T-helper 2 cell (primary cell): Measurements from ENCODE around the gene MPZL2.
A peak's percentile ranks its signal among the peaks of the same experiment; 100 is the strongest.

Experiments
- DNase-seq, 5 experiments: peaks; one replicate each; pipeline versions ENCODE4 v3.0.0 to v3.0.0-alpha.2; 2012 to 2022

Gene MPZL2

DNA sequence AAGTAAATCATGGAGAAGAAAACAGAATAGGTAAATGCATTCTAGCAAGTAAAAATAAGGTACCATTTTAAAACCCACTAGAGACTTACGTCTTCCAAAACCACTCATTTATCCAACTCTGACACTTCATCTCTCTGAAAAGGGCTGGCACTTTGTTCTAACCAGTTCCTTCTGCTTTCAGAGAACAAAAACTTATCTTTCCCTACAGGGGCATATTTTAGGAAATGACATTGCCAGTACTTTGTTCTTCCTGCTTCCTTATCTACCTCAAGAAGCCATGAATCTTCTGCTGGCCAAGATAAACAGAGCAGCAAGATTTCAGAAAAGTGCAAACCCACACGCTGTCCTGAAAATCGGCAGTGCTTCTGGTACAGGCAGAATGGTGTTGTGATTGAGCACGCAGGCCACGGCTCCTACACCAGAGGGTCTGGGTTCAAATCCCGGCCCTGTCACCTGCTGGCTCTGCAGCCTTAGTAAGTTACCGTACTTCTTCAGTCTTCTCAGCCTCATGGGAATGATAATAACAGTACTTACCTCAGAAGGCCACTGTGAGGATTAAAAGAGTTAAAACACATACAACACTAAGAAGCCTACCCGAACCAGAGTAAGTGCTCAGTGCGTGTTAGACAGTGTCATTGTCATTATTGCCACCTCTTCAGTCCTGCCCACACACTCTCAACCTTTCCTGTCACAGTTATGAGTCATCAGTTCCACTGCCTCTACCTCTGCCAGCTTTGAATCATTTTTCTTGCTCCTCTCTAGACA lies 22.9 kb downstream of the MPZL2 start:
- peak in 4 of 5 experiments; percentile 19 to 96 (median 56) for DNase-seq

DNA sequence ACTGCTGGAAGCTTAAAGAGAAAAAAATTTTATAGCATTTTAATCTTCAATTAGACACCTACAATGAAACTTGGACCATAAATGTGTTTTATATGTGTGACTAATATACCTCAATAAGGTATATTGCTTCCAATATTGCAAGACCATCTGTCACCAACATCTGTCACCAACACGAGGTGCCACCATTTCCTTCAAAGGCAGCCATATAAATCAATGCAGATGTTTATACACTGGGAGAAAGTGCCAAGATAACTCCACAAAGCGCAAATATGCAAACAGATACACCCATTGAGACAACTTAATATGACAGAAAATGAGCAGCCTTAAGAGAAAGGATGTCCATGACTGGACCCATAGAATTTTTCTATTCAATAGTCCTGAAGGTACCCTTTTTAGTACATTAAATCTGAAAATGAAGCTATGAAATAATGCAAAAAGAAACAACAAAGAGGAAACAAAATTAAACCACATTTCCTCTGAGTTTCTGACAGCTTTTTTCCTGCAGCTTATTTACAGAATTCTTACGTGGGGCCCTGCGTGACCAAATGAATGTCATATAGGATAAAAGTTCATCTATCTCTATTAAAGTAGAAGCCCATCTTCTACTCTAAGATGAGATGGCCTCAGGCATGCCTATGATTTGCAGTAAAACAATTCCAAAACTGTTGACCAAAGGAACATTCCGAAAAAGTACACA lies 24.4 kb downstream of the MPZL2 start:
- DNase-seq: no peak

DNA sequence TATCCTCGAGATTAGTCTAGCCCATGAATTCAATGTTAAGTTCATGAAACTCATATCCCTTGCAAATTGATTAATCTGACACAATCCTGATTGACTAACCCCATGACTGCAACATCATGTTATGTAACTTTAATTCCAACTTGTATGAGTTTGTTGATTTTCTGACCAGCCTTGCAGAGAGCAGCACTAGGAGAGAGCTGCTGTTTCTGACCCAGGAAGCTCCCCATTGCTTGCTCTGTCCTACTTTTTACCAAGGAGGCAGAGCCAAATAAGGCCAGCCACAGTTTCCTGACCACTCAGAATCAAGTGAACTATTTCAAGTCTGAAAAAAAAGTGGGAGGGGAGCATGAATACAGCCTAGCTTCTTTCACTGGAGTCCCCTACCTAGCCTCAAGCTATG lies 25.2 kb downstream of the MPZL2 start:
- DNase-seq: no peak

DNA sequence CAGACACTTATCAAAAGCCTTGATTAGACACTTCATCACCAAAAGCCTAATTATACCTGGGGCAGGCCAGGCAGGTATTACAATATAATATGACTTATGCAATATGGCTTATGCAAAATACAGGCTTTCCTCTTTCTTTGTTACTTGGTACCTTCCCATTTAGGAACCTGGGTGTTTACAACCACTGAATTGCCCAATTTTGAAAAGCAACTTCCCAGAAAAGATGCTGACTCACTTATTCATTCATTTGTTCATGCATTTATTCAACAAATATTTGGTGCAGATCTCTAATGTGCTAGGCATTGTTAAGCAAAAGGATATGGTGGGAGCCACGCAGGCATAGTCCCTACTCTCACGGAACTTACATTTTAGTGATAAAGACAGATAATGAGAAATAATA lies 25.7 kb downstream of the MPZL2 start:
- DNase-seq: no peak

DNA sequence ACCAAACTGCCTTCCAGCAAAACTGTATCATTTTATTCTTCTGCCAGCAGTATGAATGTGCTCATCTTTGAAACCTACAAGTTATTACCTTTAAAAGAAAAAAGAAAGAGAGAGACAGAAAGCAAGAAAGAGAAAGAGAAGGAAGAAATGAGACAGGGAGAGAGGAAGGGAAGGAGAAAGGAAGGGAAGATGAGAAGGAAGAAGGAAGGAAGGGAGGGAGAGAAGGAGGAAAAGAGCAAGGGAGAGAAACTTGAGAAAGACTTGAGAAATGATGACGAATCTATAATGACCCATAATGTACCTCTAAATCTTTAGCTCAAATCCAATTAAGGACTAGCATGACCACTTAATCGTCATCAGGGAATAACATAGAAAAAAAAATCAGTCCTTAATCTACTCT lies 27.9 kb downstream of the MPZL2 start:
- DNase-seq: no peak

DNA sequence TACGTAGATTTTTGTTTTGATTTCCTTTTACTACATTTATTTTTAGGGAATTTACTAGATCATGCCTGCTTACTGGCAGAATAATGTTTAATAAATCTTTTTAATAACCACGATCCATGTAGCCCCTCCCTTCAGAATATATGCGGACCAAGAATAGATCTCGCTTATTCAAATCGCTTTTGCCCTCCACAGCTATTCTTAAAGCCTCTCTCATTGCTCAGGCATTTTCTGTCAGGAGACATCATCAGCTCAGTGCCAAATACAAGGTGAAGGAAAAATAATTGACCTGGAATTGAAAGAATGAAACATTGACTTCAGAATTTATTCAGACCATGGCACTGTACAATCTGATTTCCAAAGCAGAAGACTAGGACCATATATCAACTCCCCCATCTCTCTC lies 29.3 kb downstream of the MPZL2 start:
- DNase-seq: no peak

DNA sequence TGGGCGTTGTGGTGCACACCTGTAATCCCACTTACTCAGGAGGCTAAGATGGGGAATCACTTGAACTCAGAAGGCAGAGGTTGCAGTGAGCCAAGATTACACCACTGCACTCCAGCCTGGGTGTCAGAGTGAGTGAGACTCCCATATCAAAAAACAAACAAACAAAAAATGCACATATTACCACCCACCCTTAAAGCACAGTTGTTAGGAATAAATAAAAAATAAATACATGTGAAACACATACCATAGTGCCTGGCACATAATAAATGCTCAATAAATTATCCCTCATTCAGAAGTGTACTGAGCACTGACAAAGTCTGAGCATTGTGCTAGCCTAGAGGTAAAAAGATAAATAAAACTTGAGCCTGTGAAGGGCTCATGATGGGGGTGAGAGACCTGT lies 30.2 kb downstream of the MPZL2 start:
- DNase-seq: no peak

DNA sequence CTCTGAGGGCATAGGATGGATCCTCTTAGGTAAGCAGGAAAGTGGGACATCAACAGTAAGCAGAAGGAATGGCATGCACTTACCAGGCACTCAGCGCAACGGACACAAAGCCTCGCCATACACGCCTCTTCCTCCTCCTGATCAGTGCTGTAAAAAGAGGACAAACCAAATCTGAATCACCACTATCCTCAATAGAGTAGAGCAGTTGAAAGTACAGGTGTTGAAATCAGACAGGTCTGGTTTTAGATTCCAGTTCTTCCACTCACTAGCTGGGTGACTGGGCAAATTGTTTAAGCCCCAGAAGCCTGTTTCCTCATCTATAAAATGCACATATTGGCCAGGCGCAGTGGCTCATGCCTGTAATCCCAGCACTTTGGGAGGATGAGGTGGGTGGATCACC lies 30.7 kb downstream of the MPZL2 start:
- DNase-seq: no peak

DNA sequence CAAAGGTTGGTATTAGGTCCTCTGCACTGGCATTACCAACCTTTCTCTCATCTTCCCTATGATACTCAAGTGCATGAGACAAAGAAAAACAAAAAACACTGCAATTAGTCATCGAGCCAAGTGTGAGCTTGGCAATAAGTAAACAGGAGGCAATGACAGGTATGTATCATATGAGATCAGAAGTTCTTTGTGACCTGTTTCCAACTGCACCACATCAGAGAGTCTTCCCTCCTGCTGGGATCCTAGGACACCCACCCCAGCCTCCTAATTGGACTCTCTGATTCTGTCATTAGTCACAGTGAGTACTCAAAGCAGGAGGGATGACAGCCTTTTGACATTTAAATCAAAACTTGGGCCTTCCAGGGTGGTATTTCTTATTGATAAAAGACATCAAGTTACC lies 31.4 kb downstream of the MPZL2 start:
- peak in 1 of 5 experiments; percentile 46 for DNase-seq

DNA sequence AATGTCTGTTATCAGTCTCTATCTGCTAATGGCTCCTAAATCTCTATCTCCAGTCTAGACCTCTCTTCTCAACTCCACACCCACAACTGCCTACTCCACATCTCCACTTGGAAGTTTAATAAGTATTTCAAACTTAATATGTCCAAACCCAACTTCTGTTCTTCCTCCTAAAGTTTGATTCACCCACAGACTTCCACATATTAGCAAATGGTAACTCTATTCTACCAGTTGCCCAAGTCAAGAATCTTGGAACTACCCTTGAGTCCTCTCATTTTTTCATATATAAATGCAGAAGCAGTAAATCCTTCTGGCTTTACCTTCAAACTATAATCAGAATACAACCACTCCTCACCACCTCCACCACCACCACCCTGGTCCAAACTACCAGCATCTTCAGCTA lies 32.6 kb downstream of the MPZL2 start:
- no peak for DNase-seq

DNA sequence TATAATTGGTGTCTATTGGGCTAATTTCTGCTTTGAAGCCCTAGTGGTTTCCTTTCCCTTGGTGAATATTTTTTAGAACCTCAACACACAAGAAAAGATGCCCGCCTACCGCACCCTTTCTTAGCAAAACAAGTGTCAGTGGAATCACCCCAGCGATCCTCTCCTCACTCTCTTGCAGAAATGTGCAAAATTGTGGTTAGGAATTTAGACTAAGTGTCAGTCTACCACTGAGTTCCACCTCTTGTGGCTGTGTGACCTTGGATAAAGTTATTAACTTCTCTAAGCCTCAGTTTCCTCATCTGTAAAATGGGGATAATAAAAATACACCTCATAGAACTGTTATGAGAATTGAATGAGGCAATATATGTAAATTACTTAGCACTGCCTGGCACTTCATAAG lies 34.0 kb downstream of the MPZL2 start:
- peak in 3 of 5 experiments; percentile 35 to 79 (median 75) for DNase-seq

DNA sequence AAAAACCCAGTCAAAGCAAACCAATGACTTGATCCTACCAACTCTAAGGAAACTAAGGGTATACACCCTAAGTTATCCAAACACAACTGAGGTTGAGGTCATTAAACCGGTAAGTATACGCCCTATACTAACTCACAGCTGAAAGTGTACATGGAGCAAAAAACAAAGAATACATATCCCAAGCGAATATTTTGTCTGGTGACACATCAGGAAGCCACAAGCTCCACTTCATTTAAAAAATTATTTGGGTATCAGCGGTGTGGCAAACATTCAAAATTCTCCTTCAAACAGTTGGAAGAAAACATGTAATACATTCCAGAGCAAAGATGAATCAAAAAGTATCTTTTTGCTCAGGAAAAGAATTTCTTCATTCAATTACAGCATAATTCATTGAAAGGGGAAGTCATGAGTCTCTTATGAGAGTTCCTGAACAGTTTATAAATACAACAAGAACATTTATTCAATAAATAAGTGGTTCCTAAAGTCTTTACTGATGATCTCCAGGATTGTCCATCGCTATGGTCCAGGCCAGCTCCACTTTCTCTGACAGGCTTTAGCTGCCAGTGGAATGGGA lies 34.7 kb downstream of the MPZL2 start:
- DNase-seq: no peak

DNA sequence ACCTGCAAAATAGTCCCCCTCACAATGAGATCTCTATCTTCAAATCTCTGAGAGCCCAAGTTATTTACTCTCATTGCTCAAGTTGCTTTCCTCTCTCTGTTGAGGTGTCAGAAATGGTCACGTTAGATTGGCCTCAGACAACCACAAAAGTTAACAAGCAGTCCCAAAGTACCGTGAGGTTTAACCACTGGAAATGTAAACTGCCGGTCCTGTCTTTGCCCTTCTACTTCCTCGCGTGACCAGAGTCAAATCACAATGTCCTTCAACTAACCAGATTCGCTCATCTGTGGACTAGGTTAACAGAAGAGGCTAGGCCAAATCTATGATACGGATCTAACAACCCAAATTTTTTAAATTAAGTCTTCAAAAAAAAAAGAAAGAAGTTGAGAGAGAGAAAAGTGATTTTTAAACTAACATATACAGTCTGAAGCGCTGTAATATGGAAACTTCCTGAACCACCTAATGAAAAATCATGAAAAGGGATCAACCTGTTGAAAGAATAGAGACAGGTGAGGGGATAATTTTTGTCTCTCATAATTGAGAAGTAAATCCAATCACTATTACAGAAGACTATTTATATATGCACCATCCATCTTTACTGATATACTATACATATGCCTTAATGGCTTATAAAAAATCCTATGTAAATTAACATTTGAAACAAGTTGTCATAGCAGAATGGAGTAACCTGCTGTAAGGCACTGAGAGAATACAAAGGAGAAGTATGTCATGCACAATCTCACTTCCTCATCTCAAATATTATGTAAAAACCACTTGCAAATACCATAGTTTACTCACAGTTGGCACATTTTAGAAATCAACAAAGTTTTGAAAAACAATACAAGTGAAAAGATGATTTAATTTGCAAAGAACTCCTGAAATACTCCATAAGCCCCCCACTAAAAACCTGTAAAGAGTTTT lies 36.0 kb downstream of the MPZL2 start:
- peak in 2 of 5 experiments; percentile 71 to 96 for DNase-seq

DNA sequence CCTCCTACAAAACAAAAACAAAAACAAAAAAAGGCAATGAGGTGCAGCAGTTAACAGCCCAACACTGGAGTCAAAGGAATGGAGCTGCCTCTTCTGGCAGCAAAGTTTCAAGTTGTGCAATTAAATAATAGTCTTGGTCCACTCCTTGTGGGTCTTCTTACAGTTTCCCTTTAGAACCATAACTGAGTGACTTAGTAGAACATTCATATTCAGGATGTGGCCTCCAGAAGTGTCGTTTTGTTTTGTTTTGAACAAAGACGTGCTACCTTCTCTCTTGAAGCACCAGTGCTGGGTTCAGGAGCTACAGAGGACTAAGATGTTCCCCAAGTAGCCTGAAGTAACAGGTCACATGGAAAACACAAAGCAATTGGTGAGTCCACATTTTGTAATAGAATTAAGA lies 37.3 kb downstream of the MPZL2 start:
- DNase-seq: peak in 1 of 5 experiments; percentile 84

DNA sequence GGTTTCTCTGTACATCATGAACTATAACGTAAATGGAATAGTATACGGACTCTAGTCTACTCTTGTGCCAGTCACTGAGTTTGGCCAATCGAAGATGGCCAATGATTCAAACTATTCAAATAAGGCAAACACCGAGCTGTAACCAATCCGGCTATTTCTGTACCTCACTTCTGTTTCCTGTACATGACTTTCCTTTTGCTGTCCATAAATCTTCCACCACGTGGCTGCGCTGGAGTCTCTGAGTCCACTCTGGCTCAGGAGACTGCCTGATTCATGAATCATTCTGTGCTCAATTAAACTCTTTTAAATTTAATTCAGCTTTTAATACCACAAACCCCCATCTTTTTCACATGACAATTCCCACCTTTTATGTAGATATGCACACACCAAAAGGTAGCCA lies 37.8 kb downstream of the MPZL2 start:
- DNase-seq: no peak

DNA sequence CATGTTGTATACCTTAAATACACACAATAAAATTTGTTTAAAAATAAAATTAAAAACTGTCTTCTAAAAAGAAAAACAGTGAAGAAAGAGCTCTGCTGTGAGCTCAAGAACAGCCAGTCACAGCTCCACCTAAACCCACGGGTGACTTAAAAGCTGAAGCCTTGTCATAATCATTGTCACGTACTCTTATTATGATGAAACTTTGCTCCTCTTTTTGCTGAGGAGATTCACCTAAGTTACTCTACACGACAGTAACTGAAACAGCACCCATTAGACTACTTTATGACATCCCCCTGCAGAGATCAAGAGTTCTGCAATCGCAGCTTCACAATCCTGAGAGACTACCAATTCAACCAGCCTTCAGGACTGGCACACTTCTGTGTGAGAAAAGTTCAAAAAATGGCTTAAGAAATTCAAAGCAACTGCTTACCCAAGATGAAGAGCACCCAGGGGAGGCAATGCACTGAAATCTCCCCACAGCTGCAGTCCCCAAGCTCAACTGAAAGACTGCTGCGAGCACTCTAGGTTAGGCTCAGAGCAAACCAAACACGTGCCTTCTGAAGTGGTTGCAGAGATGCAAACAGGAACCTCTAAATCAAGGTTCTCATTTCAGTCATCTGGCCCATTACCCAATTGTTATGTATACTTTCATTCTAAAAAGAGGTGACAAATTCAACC lies 39.4 kb downstream of the MPZL2 start, which contains the start of gene JAML:
JAML (minus strand) TSS at position 501 of the 678 bp plus-strand sequence. CDS start 10,145 bp downstream, outside the sequence.
- peak in 4 of 5 experiments; percentile 33 to 96 (median 60) for DNase-seq

DNA sequence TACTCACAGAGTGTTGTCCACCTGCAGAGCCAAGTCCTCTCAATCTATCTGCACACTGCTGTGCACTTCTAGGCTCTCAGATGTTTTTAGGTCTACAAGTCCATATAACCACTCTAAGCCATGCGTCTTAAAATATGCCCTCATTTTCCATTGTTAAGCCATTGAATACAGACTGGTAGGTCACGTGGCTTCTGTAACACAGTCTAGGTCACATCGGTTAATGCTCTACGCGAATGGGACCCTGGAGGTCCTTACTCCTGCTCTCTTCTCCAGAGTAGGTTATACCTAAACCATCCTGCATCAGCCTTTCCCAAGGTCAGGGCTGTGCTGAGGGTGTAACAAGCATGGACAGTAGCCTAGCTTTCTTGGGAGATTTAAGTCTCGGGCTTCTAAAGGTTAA lies 40.1 kb downstream of the MPZL2 start:
- DNase-seq: peak in 1 of 5 experiments; percentile 82

DNA sequence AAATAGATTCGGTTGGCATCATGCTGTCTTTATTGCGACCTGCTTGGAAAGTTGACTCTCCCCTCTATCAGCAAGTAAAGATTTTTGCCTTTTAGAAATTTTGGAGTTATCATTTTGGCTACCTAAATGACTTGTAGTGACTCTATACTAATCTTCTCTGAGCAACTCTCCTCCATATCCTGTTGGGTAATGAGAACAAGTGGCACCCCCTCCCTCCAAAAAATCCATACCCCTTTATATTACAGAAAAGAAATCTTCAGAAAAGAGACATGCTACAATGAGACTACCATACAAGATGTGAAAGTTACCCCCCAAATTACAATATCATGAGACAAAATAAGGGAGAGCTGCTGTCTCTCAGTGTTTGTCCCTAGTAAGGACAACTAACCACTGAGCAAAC lies 40.5 kb downstream of the MPZL2 start:
- peak in 1 of 5 experiments; percentile 78 for DNase-seq

DNA sequence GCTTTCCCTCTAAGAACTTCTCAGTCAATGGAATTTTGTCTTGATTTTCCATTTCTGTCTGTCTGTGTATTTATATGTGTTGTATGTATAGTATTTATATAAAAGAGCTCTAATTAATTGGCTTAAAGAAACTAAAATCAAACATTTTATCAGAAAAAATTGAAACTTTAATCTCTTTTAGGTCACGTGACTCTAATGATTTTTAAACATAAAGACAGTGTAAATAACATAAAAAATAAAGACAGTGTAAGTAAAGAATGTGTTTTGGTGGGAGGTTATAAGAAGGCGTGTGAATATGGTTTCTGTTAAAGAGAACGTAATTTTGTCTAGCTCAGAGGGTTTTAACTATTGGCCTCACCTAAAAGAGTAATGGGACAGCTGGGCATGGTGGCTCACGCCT lies 41.7 kb downstream of the MPZL2 start:
- no peak for DNase-seq

DNA sequence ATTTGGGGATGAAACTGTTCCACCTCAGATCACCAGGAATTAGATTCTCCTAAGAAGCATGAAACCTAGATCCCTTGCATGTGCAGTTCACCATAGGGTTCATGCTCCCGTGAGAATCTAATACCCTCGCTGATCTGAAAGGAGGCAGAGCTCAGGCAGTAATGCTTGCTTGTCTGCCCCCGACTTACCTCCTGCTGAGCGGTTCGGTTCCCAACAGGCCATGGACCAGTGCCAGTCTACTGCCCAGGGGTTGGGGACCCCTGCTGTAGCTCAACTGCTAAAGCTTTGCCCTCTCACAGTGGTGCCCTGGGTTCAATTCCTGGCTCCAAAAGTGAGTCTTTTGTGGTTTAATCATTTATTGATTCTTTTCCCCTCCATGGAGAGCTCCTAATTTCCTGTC lies 42.7 kb downstream of the MPZL2 start:
- no peak for DNase-seq

DNA sequence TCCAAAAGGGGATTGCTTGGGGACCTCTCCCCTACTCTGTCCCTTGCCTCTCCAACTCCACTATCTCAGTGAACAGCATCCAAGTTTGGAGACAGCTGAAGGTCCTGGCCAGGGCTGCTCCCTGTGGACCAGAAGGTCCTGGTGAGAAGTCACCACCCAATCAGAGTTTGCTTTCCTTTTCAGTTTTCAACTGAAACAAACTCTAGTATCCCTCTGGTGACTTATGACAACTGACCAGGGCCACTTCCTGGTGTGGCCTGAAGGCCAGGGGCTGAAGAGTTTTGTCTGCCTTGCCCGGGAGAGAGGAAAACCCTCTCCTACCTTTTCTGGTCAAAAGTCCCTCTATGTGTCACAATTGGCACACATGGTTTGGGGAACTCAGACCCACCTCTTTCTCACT lies 44.4 kb downstream of the MPZL2 start:
- DNase-seq: no peak

DNA sequence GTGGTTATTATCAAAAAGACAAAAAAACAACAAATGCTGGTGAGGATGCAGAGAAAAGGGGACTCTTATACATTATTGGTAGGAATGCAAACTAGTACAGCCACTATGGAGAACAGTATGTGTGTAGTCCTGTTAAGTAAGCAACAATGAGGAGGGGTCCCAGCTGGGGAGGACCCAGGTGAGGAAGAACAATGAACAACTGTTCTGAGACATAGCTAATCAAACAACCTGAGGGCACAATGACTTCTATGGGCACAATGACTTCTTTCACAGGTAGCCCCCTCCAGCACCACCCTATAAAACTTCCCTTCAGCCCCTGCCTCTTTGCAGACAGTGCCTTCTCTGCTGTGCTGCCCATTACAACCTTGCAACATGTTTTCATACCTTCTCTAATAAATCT lies 44.9 kb downstream of the MPZL2 start:
- DNase-seq: no peak
